RWPE2 (cell line): ENCODE data around the gene C2orf74.

Experiments used
- ATAC-seq: fragments of 200-7000 bp; cut with Tn5 transposase; 3 replicates; pipeline ENCODE4 v1.9.1; 2021; ENCODE audit warnings: low read depth
- DNase-seq: peaks from one replicate; pipeline ENCODE4 v3.0.0-alpha.2; 2020; ENCODE audit warnings: low spot score
- H3K27ac ChIP-seq: fragments of 450-650 bp; 2 replicates; pipeline ENCODE4 v1.5.1; 2017; ENCODE audit warnings: mild to moderate bottlenecking; ENCODE audit not compliant: poor library complexity, severe bottlenecking
- H3K27me3 ChIP-seq: fragments of 250-450 bp; sonication (Bioruptor Pico); 2 replicates; pipeline ENCODE4 v1.5.1; 2021; ENCODE audit warnings: mild to moderate bottlenecking, moderate library complexity; ENCODE audit not compliant: insufficient read depth, poor library complexity, severe bottlenecking
- H3K36me3 ChIP-seq: fragments of 250-450 bp; sonication (Bioruptor Pico); 2 replicates; pipeline ENCODE4 v1.5.1; 2020; ENCODE audit warnings: low read depth, mild to moderate bottlenecking, moderate library complexity
- H3K4me1 ChIP-seq: fragments of 250-450 bp; sonication (Bioruptor Pico); 2 replicates; pipeline ENCODE4 v1.5.1; 2021; ENCODE audit warnings: mild to moderate bottlenecking, moderate library complexity; ENCODE audit not compliant: insufficient read depth, poor library complexity, severe bottlenecking
- H3K4me3 ChIP-seq: fragments of 250-450 bp; sonication (Bioruptor Pico); 2 replicates; pipeline ENCODE4 v1.5.1; 2021; ENCODE audit warnings: mild to moderate bottlenecking, moderate library complexity; ENCODE audit not compliant: severe bottlenecking
- H3K9me3 ChIP-seq: fragments of 250-450 bp; sonication (Bioruptor Pico); 2 replicates; pipeline ENCODE4 v1.5.1; 2021; ENCODE audit warnings: mild to moderate bottlenecking, moderate library complexity; ENCODE audit not compliant: severe bottlenecking
- CTCF ChIP-seq: fragments of 450-650 bp; IDR thresholded peaks from one replicate; pipeline ENCODE4 v1.5.1; 2017; ENCODE audit warnings: mild to moderate bottlenecking, moderate library complexity; ENCODE audit not compliant: poor library complexity, severe bottlenecking

Gene C2orf74

GRCh38 chr2:61161888-61162287 is at the start of gene C2orf74:
Gene C2orf74 (plus strand): TSS chr2:61162188. CDS start chr2:61162515, 327 bp downstream.
- Histone ChIP-seq H3K4me1 (no peaks in the 10 kb centered on the region), H3K27ac (no peak within 1 kb of the TSS), H3K27me3 (no peaks in the 10 kb centered on the region), H3K36me3 (peaks cover 75% of the 10 kb centered on the region), H3K9me3 (no peaks in the 10 kb centered on the region), H3K4me3 (no peak within 1 kb of the TSS)
- no peak for TF ChIP-seq CTCF
- DNase-seq = no peak
- ATAC-seq = no peak

DNA sequence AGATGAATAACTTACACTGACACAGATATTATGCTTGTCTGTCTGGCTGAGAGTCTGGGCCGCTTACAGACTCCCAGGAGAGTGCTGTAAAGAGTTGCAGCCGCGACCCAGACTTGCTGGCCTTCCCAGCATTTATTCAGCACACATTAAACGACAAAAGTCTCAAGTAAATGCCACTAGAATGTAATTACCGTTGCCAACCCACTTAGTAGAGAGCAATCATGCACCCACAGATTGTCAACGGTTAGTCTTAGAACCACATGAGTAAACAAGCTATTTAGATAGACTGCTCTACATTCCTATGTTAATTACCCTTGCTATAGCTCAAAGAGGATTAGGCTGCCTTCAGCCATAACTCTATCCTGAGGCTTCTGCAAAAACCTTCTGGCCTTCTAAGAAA is 47.8 kb upstream of the C2orf74 start:
- no peak for DNase-seq
- no peak for ATAC-seq
- no peaks in the 10 kb centered on the region for H3K9me3 ChIP-seq

DNA sequence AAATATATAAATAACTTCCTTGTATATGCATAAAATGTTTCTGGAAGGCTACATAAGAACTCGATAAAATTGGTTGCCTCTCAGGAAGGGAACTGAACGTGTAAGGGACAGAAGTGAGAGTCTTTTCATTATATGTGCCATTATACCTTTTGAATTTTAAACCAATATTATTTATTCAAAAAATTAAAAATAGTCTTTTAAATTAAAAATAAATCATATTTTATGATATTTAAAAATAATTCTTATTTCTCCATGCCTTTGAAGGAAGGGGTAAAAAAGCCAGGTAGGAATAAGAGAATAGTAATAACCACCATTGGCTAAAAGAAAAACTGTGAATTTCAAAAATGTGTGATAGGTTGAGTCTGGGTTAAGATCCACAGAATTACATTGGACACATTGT is 45.7 kb upstream of the C2orf74 start:
- H3K9me3 ChIP-seq = no peaks in the 10 kb centered on the region
- no peak for TF ChIP-seq CTCF

More for the DNA sequence above, 47.8 kb upstream of the C2orf74 start:
- peaks cover under 1% of the 10 kb centered on the region for H3K4me1 ChIP-seq
- no peak overlapping the region for H3K27ac ChIP-seq
- no peaks in the 10 kb centered on the region for H3K27me3 ChIP-seq
- no peak overlapping the region for H3K4me3 ChIP-seq
- TF ChIP-seq CTCF = no peak
- H3K36me3 ChIP-seq = peaks cover 17% of the 10 kb centered on the region

DNA sequence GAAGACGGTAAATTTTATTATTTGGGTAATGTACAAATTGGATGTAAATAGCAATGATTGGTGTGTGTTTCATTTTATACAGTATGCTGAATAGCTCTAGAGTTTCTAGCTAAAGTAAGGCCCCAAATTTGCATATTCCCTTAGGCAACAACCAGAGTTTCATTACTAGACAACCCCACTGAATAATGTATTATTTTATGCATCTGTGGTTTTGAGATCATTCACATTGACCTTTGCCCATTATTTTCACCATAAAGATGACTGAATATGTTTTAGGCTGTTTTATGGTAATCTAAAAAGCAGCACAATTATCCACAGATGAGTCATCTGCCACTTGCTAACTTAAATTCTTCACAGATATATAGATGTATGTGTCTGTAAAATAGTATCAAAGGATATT is 44.5 kb upstream of the C2orf74 start:
- ATAC-seq (no peak), DNase-seq (no peak)
- no peaks in the 10 kb centered on the region for H3K27me3 ChIP-seq
- no peak overlapping the region for H3K27ac ChIP-seq
- no peak for TF ChIP-seq CTCF
- peaks cover 18% of the 10 kb centered on the region for H3K36me3 ChIP-seq
- no peaks in the 10 kb centered on the region for H3K4me1 ChIP-seq
- H3K9me3 ChIP-seq = no peaks in the 10 kb centered on the region
- no peak overlapping the region for H3K4me3 ChIP-seq

More for the DNA sequence above, 45.7 kb upstream of the C2orf74 start:
- Histone ChIP-seq H3K4me1 (no peaks in the 10 kb centered on the region), H3K36me3 (peaks cover 18% of the 10 kb centered on the region), H3K27me3 (no peaks in the 10 kb centered on the region), H3K4me3 (no peak overlapping the region), H3K27ac (no peak overlapping the region)
- ATAC-seq (no peak), DNase-seq (no peak)

GRCh38 chr2:61125123-61125710 is 36.8 kb upstream of the C2orf74 start:
- DNase-seq = no peak
- TF ChIP-seq CTCF = no peak
- no peaks in the 10 kb centered on the region for H3K4me1 ChIP-seq
- no peak overlapping the region for H3K4me3 ChIP-seq
- no peak for ATAC-seq
- H3K9me3 ChIP-seq = no peaks in the 10 kb centered on the region
- no peak overlapping the region for H3K27ac ChIP-seq
- peaks cover 3% of the 10 kb centered on the region; the same call in 1 of the 2 replicates for H3K36me3 ChIP-seq
- no peaks in the 10 kb centered on the region for H3K27me3 ChIP-seq
